NB4 (cell line): ENCODE results near the gene DRAXIN.

Source experiments
- CTCF ChIP-seq: IDR thresholded peaks from one replicate; pipeline ENCODE4 v1.5.1; 2012; ENCODE audit warnings: low read depth, low read length
- POLR2A ChIP-seq: IDR thresholded peaks from 2 replicates; pipeline ENCODE4 v1.6.1; 2011; ENCODE audit warnings: mild to moderate bottlenecking; ENCODE audit not compliant: insufficient read length; ENCODE audit errors: extremely low read depth

GRCh38 chr1:11651017-11651416 lies 40.5 kb upstream of the DRAXIN start:
- TF ChIP-seq CTCF (no peak), POLR2A (no peak)
